IMR-90 (cell line): ENCODE results near the gene SAMD1. TPM values are rescaled to one million over a fixed set of nuclear protein-coding genes. Genes with fewer than 3 reads are reported as not detected.

Experiments
- ATAC-seq: fragments of 200-7000 bp; cut with Tn5 transposase; 2 replicates; pipeline ENCODE4 v1.9.1; 2020; ENCODE audit warnings: low read depth, mild to moderate bottlenecking, moderate library complexity
- BruUV-seq: library from RNA; stranded (reverse); fragments of 400-500 nt; replicated peaks from 2 replicates; lab custom pipeline; 2021; lab: Mats Ljungman, UMichigan
- CTCF ChIA-PET: fragments of 300-600 bp; formaldehyde crosslinking; extraction: SDS; loops from one replicate; lab custom pipeline; 2021; ENCODE audit warnings: antibody characterized with exemption; lab: Yijun Ruan, JAX
- POLR2A ChIA-PET: fragments of 300-600 bp; sonication (Branson Sonifier 250); formaldehyde crosslinking; loops from one replicate; lab custom pipeline; 2022; ENCODE audit warnings: antibody characterized with exemption; ENCODE audit not compliant: unreplicated experiment; lab: Charles Lee
- DNase-seq: peaks from one replicate; pipeline ENCODE4 v3.0.0; 2013
- H2AFZ ChIP-seq: replicated peaks from 2 replicates; pipeline ENCODE3; 2013; ENCODE audit warnings: low read length, mild to moderate bottlenecking; ENCODE audit not compliant: poor library complexity
- H2AK5ac ChIP-seq: 2 replicates; pipeline ENCODE4 v1.6.1; 2013; ENCODE audit warnings: low read depth, low read length, inconsistent platforms
- H2AK9ac ChIP-seq: replicated peaks from 2 replicates; pipeline ENCODE3; 2013; ENCODE audit warnings: mild to moderate bottlenecking, low read depth, low read length, moderate library complexity; ENCODE audit not compliant: poor library complexity
- H2BK120ac ChIP-seq: 2 replicates; pipeline ENCODE4 v1.6.1; 2013; ENCODE audit warnings: low read depth, low read length, inconsistent platforms
- H2BK15ac ChIP-seq: 3 replicates; pipeline ENCODE4 v1.6.1; 2013; ENCODE audit warnings: low read depth, low read length, inconsistent platforms
- H2BK20ac ChIP-seq: 2 replicates; pipeline ENCODE4 v1.6.1; 2013; ENCODE audit warnings: low read depth, mild to moderate bottlenecking, inconsistent platforms, low read length, moderate library complexity
- H2BK5ac ChIP-seq: 2 replicates; pipeline ENCODE4 v1.6.1; 2013; ENCODE audit warnings: mild to moderate bottlenecking, low read depth, low read length, inconsistent platforms; ENCODE audit not compliant: poor library complexity, severe bottlenecking
- H3K14ac ChIP-seq: replicated peaks from 2 replicates; pipeline ENCODE4 v1.6.1; 2013; ENCODE audit warnings: low read depth, low read length, inconsistent platforms
- H3K18ac ChIP-seq: 2 replicates; pipeline ENCODE4 v1.6.1; 2013; ENCODE audit warnings: low read depth, low read length, control low read depth
- H3K23ac ChIP-seq: 2 replicates; pipeline ENCODE4 v1.6.1; 2013; ENCODE audit warnings: low read depth, low read length, inconsistent platforms
- H3K27ac ChIP-seq: 2 replicates; pipeline ENCODE4 v1.5.1; 2013; ENCODE audit warnings: mild to moderate bottlenecking, control low read depth, low read length; ENCODE audit not compliant: insufficient read depth
- H3K27me3 ChIP-seq: 2 replicates; pipeline ENCODE4 v1.6.1; 2013; ENCODE audit warnings: low read length; ENCODE audit not compliant: control insufficient read depth, insufficient read depth
- H3K36me3 ChIP-seq: 2 replicates; pipeline ENCODE4 v1.6.1; 2013; ENCODE audit warnings: low read length, mixed read lengths; ENCODE audit not compliant: control insufficient read depth, insufficient read depth
- H3K4ac ChIP-seq: 2 replicates; pipeline ENCODE4 v1.6.1; 2013; ENCODE audit warnings: low read depth, low read length, inconsistent platforms
- H3K4me1 ChIP-seq: 2 replicates; pipeline ENCODE4 v1.6.1; 2013; ENCODE audit warnings: low read length, mixed read lengths; ENCODE audit not compliant: control insufficient read depth, insufficient read depth
- H3K4me2 ChIP-seq: 2 replicates; pipeline ENCODE4 v1.6.1; 2013; ENCODE audit warnings: low read depth, mild to moderate bottlenecking, control low read depth, low read length, moderate library complexity
- H3K4me3 ChIP-seq: 2 replicates; pipeline ENCODE4 v1.5.1; 2013; ENCODE audit warnings: low read depth, mild to moderate bottlenecking, control low read depth, low read length, moderate library complexity; ENCODE audit not compliant: insufficient read depth
- H3K56ac ChIP-seq: 2 replicates; pipeline ENCODE4 v1.6.1; 2013; ENCODE audit warnings: low read length, inconsistent platforms; ENCODE audit not compliant: insufficient read depth; ENCODE audit errors: extremely low read depth
- H3K79me1 ChIP-seq, 2 experiments: 2 replicates each; pipeline ENCODE4 v1.6.1; 2013; ENCODE audit warnings: low read length in 2 of 2, inconsistent platforms in 1 of 2, low read depth in 1 of 2
- H3K9ac ChIP-seq: 2 replicates; pipeline ENCODE4 v1.6.1; 2013; ENCODE audit warnings: low read depth, low read length, control low read depth
- H3K9me1 ChIP-seq: 2 replicates; pipeline ENCODE4 v1.6.1; 2013; ENCODE audit warnings: low read length, inconsistent platforms; ENCODE audit not compliant: insufficient read depth
- H3K9me3 ChIP-seq: 2 replicates; pipeline ENCODE4 v1.6.1; 2013; ENCODE audit warnings: low read length; ENCODE audit not compliant: control insufficient read depth, insufficient read depth
- H4K20me1 ChIP-seq: 2 replicates; pipeline ENCODE4 v1.6.1; 2013; ENCODE audit warnings: low read length, inconsistent platforms; ENCODE audit not compliant: insufficient read depth
- H4K5ac ChIP-seq: 2 replicates; pipeline ENCODE4 v1.6.1; 2013; ENCODE audit warnings: mild to moderate bottlenecking, low read depth, low read length, control low read depth
- H4K8ac ChIP-seq, 2 experiments: 2 replicates each; pipeline ENCODE4 v1.6.1; 2013; ENCODE audit warnings: low read depth in 2 of 2, low read length in 2 of 2, control low read depth in 1 of 2, inconsistent platforms in 1 of 2
- H4K91ac ChIP-seq: 2 replicates; pipeline ENCODE4 v1.6.1; 2013; ENCODE audit warnings: low read depth, low read length, inconsistent platforms; ENCODE audit not compliant: insufficient read depth
- BHLHE40 ChIP-seq: fragments of 150-350 bp; IDR thresholded peaks from 2 replicates; pipeline ENCODE4 v1.6.1; 2016; ENCODE audit warnings: mild to moderate bottlenecking, low read depth, low read length
- CEBPB ChIP-seq: IDR thresholded peaks from 2 replicates; pipeline ENCODE4 v1.6.1; 2012; ENCODE audit warnings: low read depth, low read length, improper control_type of control experiment
- CHD1 ChIP-seq: IDR thresholded peaks from 2 replicates; pipeline ENCODE4 v1.6.1; 2012; ENCODE audit warnings: low read depth, low read length, improper control_type of control experiment
- FOS ChIP-seq: fragments of 150-350 bp; IDR thresholded peaks from 2 replicates; pipeline ENCODE4 v1.6.1; 2016; ENCODE audit warnings: low read depth, low read length
- MAFK ChIP-seq: IDR thresholded peaks from 2 replicates; pipeline ENCODE4 v1.6.1; 2012; ENCODE audit warnings: low read depth, low read length, improper control_type of control experiment
- MXI1 ChIP-seq: IDR thresholded peaks from 2 replicates; pipeline ENCODE4 v1.6.1; 2012; ENCODE audit warnings: low read depth, mild to moderate bottlenecking, low read length, moderate library complexity, borderline replicate concordance
- RAD21 ChIP-seq: IDR thresholded peaks from 2 replicates; pipeline ENCODE4 v1.6.1; 2012; ENCODE audit warnings: low read length, improper control_type of control experiment
- RCOR1 ChIP-seq: IDR thresholded peaks from 2 replicates; pipeline ENCODE4 v1.6.1; 2012; ENCODE audit warnings: mild to moderate bottlenecking, low read length, improper control_type of control experiment; ENCODE audit not compliant: insufficient replicate concordance
- RFX5 ChIP-seq: IDR thresholded peaks from 2 replicates; pipeline ENCODE4 v1.8.0; 2012; ENCODE audit warnings: low read depth, mild to moderate bottlenecking, low read length, moderate library complexity
- SMC3 ChIP-seq: fragments of 150-350 bp; IDR thresholded peaks from 2 replicates; pipeline ENCODE4 v1.6.1; 2016; ENCODE audit warnings: low read depth, mild to moderate bottlenecking, antibody characterized with exemption, low read length, moderate library complexity
- WGBS, 2 experiments: methylation state at CpG; one replicate each; pipeline versions ENCODE4 v1.1.5 to v1.1.7; 2013; ENCODE audit warnings: missing lambda C conversion rate in 2 of 2; ENCODE audit not compliant: insufficient read length in 1 of 2; ENCODE audit errors: extremely low coverage in 2 of 2; 5-methylcytosine and 5-hydroxymethylcytosine counted together
- dilution Hi-C: fragments of 300-500 bp; cut with HindIII; formaldehyde crosslinking; loops from one replicate; pipeline ENCODE4 v1.14.3; 2018; ENCODE audit warnings: low sequenced_read_pairs; ENCODE audit not compliant: unreplicated experiment
- in situ Hi-C: fragments of 300-500 bp; cut with MboI; formaldehyde crosslinking; loops from 3 replicates; pipeline ENCODE4 v1.14.3; 2019; ENCODE audit warnings: low sequenced_read_pairs, inconsistent platforms, mixed read lengths
- intact Hi-C: fragments of 100-400 bp; cut with micrococcal nuclease; formaldehyde crosslinking; loops from 2 replicates; pipeline ENCODE4 v1.10.0; 2022
- polyA plus RNA-seq, 3 experiments: library from polyadenylated mRNA; depleted of rRNA; stranded (reverse); fragments of >200 nt; gene quantifications; 2 replicates each; pipeline ENCODE4 v1.2.3, GENCODE V29; 2012; ENCODE audit warnings: low replicate concordance in 1 of 3
- total RNA-seq: library from RNA; depleted of rRNA; stranded (reverse); fragments of >200 nt; gene quantifications from 2 replicates; pipeline ENCODE4 v1.2.3, GENCODE V29; 2012
- TF ChIP-seq, protein P1 (sequence below): fragments of 150-350 bp; IDR thresholded peaks from 2 replicates; pipeline ENCODE4 v1.6.1; 2017; ENCODE audit warnings: mild to moderate bottlenecking, antibody characterized with exemption, low read length, low read depth

The SAMD1 gene
- total and polyA plus RNA-seq, 2 of the 4 experiments (the other 2 are of a cell fraction) = 6.5 to 14.1 TPM

DNA sequence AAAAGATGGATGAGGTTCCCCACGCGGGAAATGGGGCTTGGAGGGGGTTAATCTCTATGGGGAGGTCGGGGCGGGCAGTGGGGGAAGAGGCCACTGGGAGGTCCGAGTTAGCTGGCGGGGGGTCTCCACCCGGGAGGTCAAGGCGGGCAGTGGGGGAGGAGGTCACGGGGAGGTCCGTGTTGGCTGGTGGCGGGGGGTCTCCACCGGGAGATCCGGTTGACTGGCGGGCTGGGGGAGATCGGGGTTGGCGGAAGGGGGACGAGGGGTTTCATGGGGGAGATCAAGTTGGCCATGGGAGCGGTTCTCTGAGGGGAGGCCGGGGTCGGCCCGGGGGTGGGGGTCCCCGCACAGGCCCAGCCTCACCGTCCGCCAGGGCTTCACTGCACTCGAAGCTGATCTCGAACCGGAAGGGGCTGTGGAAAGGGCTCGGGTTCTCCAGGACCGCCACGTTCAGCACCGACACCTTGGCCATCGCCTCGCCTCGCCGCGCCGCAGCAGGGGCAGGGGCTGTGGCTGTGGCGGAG is 45.5 kb upstream of the SAMD1 start (continued):
- no peak for TF ChIP-seq SMC3

DNA sequence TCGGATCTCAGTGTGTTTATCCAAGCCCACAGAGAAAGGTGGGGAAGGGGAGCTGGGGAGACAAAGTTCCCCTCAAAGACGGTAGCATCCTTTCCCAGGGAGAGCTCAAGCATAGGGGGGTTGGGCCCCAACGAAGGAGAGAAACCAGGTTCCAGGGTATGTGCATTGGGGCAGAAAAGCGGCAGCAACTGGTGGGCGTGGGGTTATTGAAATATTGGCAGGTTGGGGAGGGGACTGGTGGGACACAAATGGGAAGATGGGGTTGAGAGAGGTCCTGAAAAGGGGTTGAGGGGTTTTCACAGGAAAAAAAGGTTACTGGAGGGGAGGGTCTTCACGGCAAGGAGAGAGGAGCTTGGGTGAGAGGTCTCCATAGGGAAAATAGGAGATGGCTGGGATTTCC is 44.8 kb upstream of the SAMD1 start:
- no peaks in the 10 kb centered on the region for H3K9me3 ChIP-seq
- DNase-seq = no peak
- H2AK9ac ChIP-seq = peak overlapping the region; percentile 9
- no peak overlapping the region for H2AK5ac ChIP-seq
- peaks cover 15 to 38% of the 10 kb centered on the region in 2 experiments for H3K79me1 ChIP-seq
- intact Hi-C loops = loop anchor here (5.0 kb wide), 1 partner anchor 342 kb away; the partner anchor contains the start of gene PTGER1
- H3K18ac ChIP-seq = no peak overlapping the region
- CTCF ChIA-PET = interaction anchor here (0.6 to 0.7 kb wide), 2 partner anchors 283 to 536 kb away, joined by 3 to 8 read pairs; no protein-coding TSS in a partner anchor
- no peak overlapping the region for H4K8ac ChIP-seq
- H3K4me1 ChIP-seq = peaks cover 6% of the 10 kb centered on the region
- no peak overlapping the region for H3K4me3 ChIP-seq
- no peak overlapping the region; the same call in 1 of the 2 replicates for H3K14ac ChIP-seq
- peak overlapping the region; percentile 14; the same call in 1 of the 2 replicates for H3K9ac ChIP-seq
- no peak for TF ChIP-seq CHD1
- TF ChIP-seq MXI1 = no peak
- TF ChIP-seq, protein P1, sequence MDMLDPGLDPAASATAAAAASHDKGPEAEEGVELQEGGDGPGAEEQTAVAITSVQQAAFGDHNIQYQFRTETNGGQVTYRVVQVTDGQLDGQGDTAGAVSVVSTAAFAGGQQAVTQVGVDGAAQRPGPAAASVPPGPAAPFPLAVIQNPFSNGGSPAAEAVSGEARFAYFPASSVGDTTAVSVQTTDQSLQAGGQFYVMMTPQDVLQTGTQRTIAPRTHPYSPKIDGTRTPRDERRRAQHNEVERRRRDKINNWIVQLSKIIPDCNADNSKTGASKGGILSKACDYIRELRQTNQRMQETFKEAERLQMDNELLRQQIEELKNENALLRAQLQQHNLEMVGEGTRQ = no peak
- TF ChIP-seq MAFK = no peak
- no peak for TF ChIP-seq RCOR1
- TF ChIP-seq FOS = no peak
- no peak for TF ChIP-seq BHLHE40
- no peak for TF ChIP-seq RAD21
- no peak for TF ChIP-seq CEBPB
- TF ChIP-seq RFX5 = no peak
- H3K56ac ChIP-seq = no peak overlapping the region
- POLR2A ChIA-PET = no interaction called here
- WGBS, 2 experiments = 40% methylated on average over 3 of the region's 6 CpGs; no CpG with 5 or more reads in 1 of the 2 experiments
- no peaks in the 10 kb centered on the region for H3K9me1 ChIP-seq
- H4K91ac ChIP-seq = no peak overlapping the region
- in situ Hi-C loops = no loop called here
- no peak overlapping the region for H3K4ac ChIP-seq
- no peak overlapping the region for H2BK20ac ChIP-seq
- no peak overlapping the region for H2BK5ac ChIP-seq
- dilution Hi-C loops = no loop called here
- 0 out of 2 replicates have a peak overlapping the region, but pooled peaks have one; percentile 53 for H3K23ac ChIP-seq
- no peak overlapping the region for H3K4me2 ChIP-seq
- ATAC-seq = no peak
- H3K27ac ChIP-seq = no peak overlapping the region
- H2AFZ ChIP-seq = no peak overlapping the region
- no peak overlapping the region for H2BK15ac ChIP-seq
- no peak overlapping the region for H2BK120ac ChIP-seq
- no peaks in the 10 kb centered on the region for H3K36me3 ChIP-seq
- BruUV-seq = no TSS peak
- no peaks in the 10 kb centered on the region for H3K27me3 ChIP-seq
- peaks cover 9% of the 10 kb centered on the region; the same call in 1 of the 2 replicates for H4K20me1 ChIP-seq
- H4K5ac ChIP-seq = no peak overlapping the region
